H9 (cell line): Measurements from ENCODE around the gene FNDC8. TPM values are rescaled to one million over a fixed set of nuclear protein-coding genes. Genes with fewer than 3 reads are reported as not detected.
"Not testable (repeated sequence)": the region's sequence is repeated elsewhere in the genome, so short reads cannot be mapped to it uniquely, and the experiment has no call there.

Experiments used
- DNase-seq: peaks from one replicate; pipeline ENCODE4 v3.0.0-alpha.2; 2017
- H2AFZ ChIP-seq: one replicate; pipeline ENCODE4 v1.6.1; 2013; ENCODE audit warnings: mild to moderate bottlenecking, low read length, control low read depth, moderate library complexity
- H2AK5ac ChIP-seq: 2 replicates; pipeline ENCODE4 v1.6.1; 2013; ENCODE audit warnings: low read length, control low read depth, mixed read lengths; ENCODE audit not compliant: insufficient read length
- H2BK120ac ChIP-seq: one replicate; pipeline ENCODE4 v1.6.1; 2013; ENCODE audit warnings: low read depth, mild to moderate bottlenecking, low read length, control low read depth, inconsistent platforms; ENCODE audit not compliant: poor library complexity, severe bottlenecking
- H2BK12ac ChIP-seq: 2 replicates; pipeline ENCODE4 v1.6.1; 2013; ENCODE audit warnings: low read length, control low read depth, mixed read lengths, low read depth; ENCODE audit not compliant: insufficient read length
- H2BK15ac ChIP-seq: 2 replicates; pipeline ENCODE4 v1.6.1; 2013; ENCODE audit warnings: low read depth, low read length, control low read depth
- H2BK20ac ChIP-seq: one replicate; pipeline ENCODE4 v1.6.1; 2013; ENCODE audit warnings: low read depth, mild to moderate bottlenecking, low read length, control low read depth, inconsistent platforms; ENCODE audit not compliant: poor library complexity, severe bottlenecking
- H2BK5ac ChIP-seq: 2 replicates; pipeline ENCODE4 v1.6.1; 2013; ENCODE audit warnings: low read length, control low read depth, mixed read lengths; ENCODE audit not compliant: insufficient read length
- H3K14ac ChIP-seq: 2 replicates; pipeline ENCODE4 v1.6.1; 2013; ENCODE audit warnings: low read length, control low read depth; ENCODE audit not compliant: insufficient read depth
- H3K18ac ChIP-seq: 2 replicates; pipeline ENCODE4 v1.6.1; 2013; ENCODE audit warnings: low read depth, mild to moderate bottlenecking, mixed read lengths, low read length, control low read depth; ENCODE audit not compliant: insufficient read length
- H3K23ac ChIP-seq: 2 replicates; pipeline ENCODE4 v1.6.1; 2013; ENCODE audit warnings: low read length, control low read depth, mixed read lengths, low read depth; ENCODE audit not compliant: insufficient read length
- H3K23me2 ChIP-seq: 2 replicates; pipeline ENCODE4 v1.6.1; 2013; ENCODE audit warnings: low read depth, mild to moderate bottlenecking, mixed read lengths, low read length, control low read depth; ENCODE audit not compliant: insufficient read length, poor library complexity, severe bottlenecking
- H3K27ac ChIP-seq: 2 replicates; pipeline ENCODE4 v1.5.1; 2013; ENCODE audit warnings: low read length, control low read depth, mixed read lengths, low read depth; ENCODE audit not compliant: insufficient read length
- H3K27me3 ChIP-seq: 2 replicates; pipeline ENCODE4 v1.6.1; 2013; ENCODE audit warnings: low read length, control low read depth, inconsistent platforms; ENCODE audit not compliant: insufficient read depth
- H3K4ac ChIP-seq: 2 replicates; pipeline ENCODE4 v1.6.1; 2013; ENCODE audit warnings: low read depth, mild to moderate bottlenecking, control low read depth, inconsistent platforms, low read length, moderate library complexity
- H3K4me1 ChIP-seq: 2 replicates; pipeline ENCODE4 v1.6.1; 2013; ENCODE audit warnings: low read length, control low read depth, inconsistent platforms; ENCODE audit not compliant: insufficient read depth
- H3K4me2 ChIP-seq: 2 replicates; pipeline ENCODE4 v1.6.1; 2013; ENCODE audit warnings: low read length, control low read depth, mixed read lengths; ENCODE audit not compliant: insufficient read length, insufficient read depth
- H3K56ac ChIP-seq: 2 replicates; pipeline ENCODE4 v1.6.1; 2013; ENCODE audit warnings: low read depth, mild to moderate bottlenecking, mixed read lengths, low read length, control low read depth; ENCODE audit not compliant: insufficient read length
- H3K79me1 ChIP-seq: 2 replicates; pipeline ENCODE4 v1.6.1; 2013; ENCODE audit warnings: low read depth, mild to moderate bottlenecking, moderate library complexity, low read length, control low read depth, inconsistent platforms; ENCODE audit not compliant: insufficient read depth, poor library complexity, severe bottlenecking
- H3K79me2 ChIP-seq: 2 replicates; pipeline ENCODE4 v1.6.1; 2013; ENCODE audit warnings: low read length, control low read depth, inconsistent platforms; ENCODE audit not compliant: insufficient read depth
- H3K9ac ChIP-seq: 2 replicates; pipeline ENCODE4 v1.6.1; 2013; ENCODE audit warnings: low read length, control low read depth, mixed read lengths; ENCODE audit not compliant: insufficient read length; ENCODE audit errors: extremely low read depth
- H3K9me3 ChIP-seq: one replicate; pipeline ENCODE4 v1.6.1; 2013; ENCODE audit warnings: low read depth, low read length, inconsistent platforms; ENCODE audit not compliant: control insufficient read depth
- H3T11ph ChIP-seq: one replicate; pipeline ENCODE4 v1.6.1; 2013; ENCODE audit warnings: mild to moderate bottlenecking, low read length, control low read depth, inconsistent platforms
- H4K20me1 ChIP-seq: one replicate; pipeline ENCODE4 v1.6.1; 2013; ENCODE audit not compliant: control insufficient read depth, insufficient read length, insufficient read depth
- H4K5ac ChIP-seq: 2 replicates; pipeline ENCODE4 v1.6.1; 2013; ENCODE audit warnings: low read depth, mild to moderate bottlenecking, mixed read lengths, low read length, control low read depth; ENCODE audit not compliant: insufficient read length
- H4K8ac ChIP-seq: replicated peaks from 2 replicates; pipeline ENCODE4 v1.6.1; 2013; ENCODE audit warnings: low read length, control low read depth, mixed read lengths, low read depth; ENCODE audit not compliant: insufficient read length
- H4K91ac ChIP-seq: 2 replicates; pipeline ENCODE4 v1.6.1; 2013; ENCODE audit warnings: low read depth, mild to moderate bottlenecking, moderate library complexity, mixed read lengths, low read length, control low read depth; ENCODE audit not compliant: insufficient read length
- H3K27ac Mint-ChIP-seq, 3 experiments: 2 replicates in 2 of 3; 3 replicates in 1 of 3; pipeline ENCODE4 v1.8.0; 2020 to 2021; ENCODE audit warnings: mixed read lengths in 3 of 3, mild to moderate bottlenecking in 1 of 3, moderate library complexity in 1 of 3
- H3K27me3 Mint-ChIP-seq: 2 replicates; pipeline ENCODE4 v1.8.0; 2021; ENCODE audit warnings: low read depth, mild to moderate bottlenecking, moderate library complexity, mixed read lengths
- H3K36me3 Mint-ChIP-seq, 3 experiments: 2 replicates in 2 of 3; 3 replicates in 1 of 3; pipeline ENCODE4 v1.8.0; 2020 to 2021; ENCODE audit warnings: low read depth in 3 of 3, mixed read lengths in 3 of 3; ENCODE audit not compliant: insufficient read depth in 1 of 3
- H3K4me1 Mint-ChIP-seq, 2 experiments: 2 replicates each; pipeline ENCODE4 v1.8.0; 2020; ENCODE audit warnings: mixed read lengths in 2 of 2
- H3K4me3 Mint-ChIP-seq, 2 experiments: 2 replicates in 1 of 2; 3 replicates in 1 of 2; pipeline ENCODE4 v1.8.0; 2020 to 2021; ENCODE audit warnings: mild to moderate bottlenecking in 2 of 2, mixed read lengths in 2 of 2, moderate library complexity in 1 of 2
- H3K9me3 Mint-ChIP-seq, 2 experiments: 2 replicates in 1 of 2; 3 replicates in 1 of 2; pipeline ENCODE4 v1.8.0; 2020; ENCODE audit warnings: mild to moderate bottlenecking in 2 of 2, mixed read lengths in 2 of 2, moderate library complexity in 1 of 2
- CTCF ChIP-seq: fragments of 200-600 bp; sonication (generic); conservative IDR thresholded peaks from 3 replicates; pipeline ENCODE4 v1.8.0; 2021; ENCODE audit warnings: antibody characterized with exemption, mild to moderate bottlenecking
- WGBS: extraction: QIAGEN DNeasy Blood & Tissue Kit; methylation state at CpG from one replicate; pipeline ENCODE4 v1.1.7; 2013; ENCODE audit warnings: missing lambda C conversion rate, low lambda C conversion rate, mixed read lengths; ENCODE audit not compliant: insufficient read length; ENCODE audit errors: extremely low coverage; 5-methylcytosine and 5-hydroxymethylcytosine counted together
- total RNA-seq: library from RNA; stranded (reverse); gene quantifications from 2 replicates; pipeline ENCODE4 v1.2.1, GENCODE V29; 2021

Gene FNDC8
- total RNA-seq, 1 experiment from 2014 or later = not detected

- no peak overlapping the region for H2BK20ac ChIP-seq
- no peak overlapping the region for H2BK15ac ChIP-seq
- no peak overlapping the region for H3K4me2 ChIP-seq
- H3K9ac ChIP-seq = no peak overlapping the region
- Mint-ChIP-seq H3K4me3 (no peak overlapping the region), H3K9me3 (peaks cover 2 to 6% of the 10 kb centered on the region in 2 experiments; a peak in 2 of 5 replicates), H3K36me3 (no peaks in the 10 kb centered on the region; a peak in 1 of 7 replicates), H3K27ac (no peak overlapping the region; a peak in 1 of 7 replicates), H3K27me3 (peaks cover 6% of the 10 kb centered on the region), H3K4me1 (no peaks in the 10 kb centered on the region)
- H2BK12ac ChIP-seq = no peak overlapping the region
- TF ChIP-seq CTCF = no peak
- H3K9me3 ChIP-seq = no peaks in the 10 kb centered on the region
- no peak overlapping the region for H4K5ac ChIP-seq
- no peak overlapping the region for H3T11ph ChIP-seq
- no peak overlapping the region for H2BK5ac ChIP-seq
- no peaks in the 10 kb centered on the region for H3K79me2 ChIP-seq
- H3K23ac ChIP-seq = no peak overlapping the region
- no peaks in the 10 kb centered on the region for H3K4me1 ChIP-seq
- no peak for DNase-seq
- no peak overlapping the region for H3K4ac ChIP-seq
- no peaks in the 10 kb centered on the region for H3K79me1 ChIP-seq
- no peak overlapping the region for H2AFZ ChIP-seq
- H4K8ac ChIP-seq = no peak overlapping the region
- H2AK5ac ChIP-seq = no peak overlapping the region
- H3K56ac ChIP-seq = no peak overlapping the region
- no peak overlapping the region for H3K27ac ChIP-seq
- H2BK120ac ChIP-seq = no peak overlapping the region
- no peak overlapping the region for H4K91ac ChIP-seq
- no peak overlapping the region for H3K18ac ChIP-seq
- H3K14ac ChIP-seq = no peak overlapping the region
- no peaks in the 10 kb centered on the region for H3K27me3 ChIP-seq
- WGBS = no CpG with 5 or more reads among the region's 8 CpGs
- no peaks in the 10 kb centered on the region for H4K20me1 ChIP-seq
- H3K23me2 ChIP-seq = peaks cover 3% of the 10 kb centered on the region
Observed at GRCh38 chr17:35176897-35177296, 55.5 kb downstream of the FNDC8 start.

GRCh38 chr17:35179379-35179778 lies 58.0 kb downstream of the FNDC8 start:
- not testable (repeated sequence) for H3K36me3 Mint-ChIP-seq, H2BK120ac ChIP-seq, H3K79me1 ChIP-seq, H3K4me2 ChIP-seq, H3K9ac ChIP-seq, H4K91ac ChIP-seq, H3T11ph ChIP-seq, DNase-seq, H3K9me3 ChIP-seq, H3K23ac ChIP-seq, H3K23me2 ChIP-seq, H3K79me2 ChIP-seq, H2AFZ ChIP-seq, H3K27ac ChIP-seq, H3K27ac Mint-ChIP-seq, H3K9me3 Mint-ChIP-seq, H2BK5ac ChIP-seq, H2BK12ac ChIP-seq, H2BK15ac ChIP-seq, H4K8ac ChIP-seq, H3K4me1 Mint-ChIP-seq, H4K20me1 ChIP-seq, H4K5ac ChIP-seq, H3K18ac ChIP-seq, H3K4ac ChIP-seq, H3K14ac ChIP-seq, H3K56ac ChIP-seq, H2BK20ac ChIP-seq, H3K4me1 ChIP-seq, H3K4me3 Mint-ChIP-seq, H3K27me3 ChIP-seq, H2AK5ac ChIP-seq
- no CpG with 5 or more reads among the region's 5 CpGs for WGBS
- peaks cover 11% of the 10 kb centered on the region for H3K27me3 Mint-ChIP-seq
